Measurements from ENCODE around the gene DSCAML1. TPM values are rescaled to one million over a fixed set of nuclear protein-coding genes. Genes with fewer than 3 reads are reported as not detected.

DSCAML1 gene
- total RNA-seq, 6 experiments from 2014 or later: not detected

DNA sequence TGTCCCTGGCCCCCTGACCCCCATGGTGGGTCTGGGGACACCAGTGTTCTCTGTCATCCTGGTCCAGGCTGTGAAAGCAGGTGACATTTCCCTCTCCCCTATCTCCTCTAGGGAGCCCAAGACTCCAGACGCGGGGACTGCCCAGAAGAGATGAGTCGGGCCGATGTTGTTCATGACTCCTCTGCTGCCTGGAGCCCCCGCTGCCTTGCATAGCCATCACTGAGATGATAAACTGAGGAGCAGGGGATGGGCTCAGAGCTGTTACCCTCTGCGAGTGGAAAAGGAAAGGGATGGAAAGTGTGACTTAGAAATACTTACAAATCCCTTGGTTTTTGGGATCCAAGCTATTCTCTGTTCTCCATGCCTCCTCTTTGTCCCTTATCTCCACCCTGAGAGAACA, 209.6 kb downstream of the DSCAML1 start:
- no peak for DNase-seq
- TF ChIP-seq, protein P1, sequence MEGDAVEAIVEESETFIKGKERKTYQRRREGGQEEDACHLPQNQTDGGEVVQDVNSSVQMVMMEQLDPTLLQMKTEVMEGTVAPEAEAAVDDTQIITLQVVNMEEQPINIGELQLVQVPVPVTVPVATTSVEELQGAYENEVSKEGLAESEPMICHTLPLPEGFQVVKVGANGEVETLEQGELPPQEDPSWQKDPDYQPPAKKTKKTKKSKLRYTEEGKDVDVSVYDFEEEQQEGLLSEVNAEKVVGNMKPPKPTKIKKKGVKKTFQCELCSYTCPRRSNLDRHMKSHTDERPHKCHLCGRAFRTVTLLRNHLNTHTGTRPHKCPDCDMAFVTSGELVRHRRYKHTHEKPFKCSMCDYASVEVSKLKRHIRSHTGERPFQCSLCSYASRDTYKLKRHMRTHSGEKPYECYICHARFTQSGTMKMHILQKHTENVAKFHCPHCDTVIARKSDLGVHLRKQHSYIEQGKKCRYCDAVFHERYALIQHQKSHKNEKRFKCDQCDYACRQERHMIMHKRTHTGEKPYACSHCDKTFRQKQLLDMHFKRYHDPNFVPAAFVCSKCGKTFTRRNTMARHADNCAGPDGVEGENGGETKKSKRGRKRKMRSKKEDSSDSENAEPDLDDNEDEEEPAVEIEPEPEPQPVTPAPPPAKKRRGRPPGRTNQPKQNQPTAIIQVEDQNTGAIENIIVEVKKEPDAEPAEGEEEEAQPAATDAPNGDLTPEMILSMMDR (IDR thresholded peaks at IDR 0.05): no peak
- Mint-ChIP-seq H3K9me3 (no peaks in the 10 kb centered on the region), H3K36me3 (ENCODE audit: low read depth) (no peaks in the 10 kb centered on the region), H3K27me3 (ENCODE audit: insufficient read depth) (peaks cover 37% of the 10 kb centered on the region), H3K27ac (no peak overlapping the region), H3K4me3 (no peak overlapping the region), H3K4me1 (ENCODE audit: low read depth) (peaks cover 12% of the 10 kb centered on the region)

DNA sequence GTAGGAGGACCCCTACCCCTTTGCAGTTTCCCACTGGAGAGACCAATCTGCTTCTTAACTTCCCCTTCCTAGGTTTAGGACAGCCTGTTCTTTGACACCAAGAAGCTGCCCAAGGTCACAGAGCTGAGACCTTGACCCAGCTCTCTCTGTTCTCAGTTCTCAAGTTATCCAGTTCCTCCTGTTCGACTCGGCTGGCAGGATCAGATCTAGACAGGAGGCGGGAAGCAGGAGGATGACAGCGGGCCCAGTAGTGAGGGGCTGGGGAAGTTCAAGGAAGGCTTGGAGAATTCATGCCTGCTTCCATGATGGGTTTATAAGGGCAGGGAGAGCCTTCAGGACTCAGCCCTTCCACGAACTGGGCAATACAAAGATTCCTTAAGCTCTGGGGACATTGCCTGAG, 210.6 kb downstream of the DSCAML1 start:
- H3K4me3 Mint-ChIP-seq: no peak overlapping the region
- DNase-seq: no peak
- peaks cover 12% of the 10 kb centered on the region for H3K4me1 Mint-ChIP-seq (ENCODE audit: low read depth)
- TF ChIP-seq, protein P1 (IDR thresholded peaks at IDR 0.05): no peak
- no peaks in the 10 kb centered on the region for H3K9me3 Mint-ChIP-seq
- no peak overlapping the region for H3K27ac Mint-ChIP-seq
- H3K36me3 Mint-ChIP-seq (ENCODE audit: low read depth): no peaks in the 10 kb centered on the region
- peaks cover 37% of the 10 kb centered on the region for H3K27me3 Mint-ChIP-seq (ENCODE audit: insufficient read depth)

DNA sequence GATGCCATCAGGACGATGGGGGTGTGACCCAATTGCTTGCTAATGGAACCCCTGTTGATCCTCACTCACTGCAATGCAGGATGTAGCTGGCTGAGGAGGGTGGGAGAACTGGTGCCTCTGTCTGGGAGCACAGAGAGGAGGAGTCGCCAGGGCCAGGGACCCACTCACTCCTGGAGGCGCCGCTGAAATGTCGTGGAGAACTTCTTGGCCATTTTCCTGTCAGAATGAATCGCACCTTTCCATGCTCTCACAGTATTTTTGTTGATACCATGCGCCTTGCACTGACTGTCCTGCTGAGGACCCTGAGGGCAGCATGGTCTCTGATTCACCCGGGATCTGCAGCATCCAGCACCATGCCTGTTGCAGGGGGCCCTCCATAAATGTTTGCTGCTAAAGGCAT, 211.4 kb downstream of the DSCAML1 start:
- TF ChIP-seq, protein P1 (IDR thresholded peaks at IDR 0.05): no peak
- Mint-ChIP-seq H3K4me3 (no peak overlapping the region), H3K36me3 (ENCODE audit: low read depth) (no peaks in the 10 kb centered on the region), H3K27me3 (ENCODE audit: insufficient read depth) (peaks cover 40% of the 10 kb centered on the region), H3K4me1 (ENCODE audit: low read depth) (peaks cover 12% of the 10 kb centered on the region), H3K27ac (no peak overlapping the region), H3K9me3 (no peaks in the 10 kb centered on the region)
- no peak for DNase-seq

DNA sequence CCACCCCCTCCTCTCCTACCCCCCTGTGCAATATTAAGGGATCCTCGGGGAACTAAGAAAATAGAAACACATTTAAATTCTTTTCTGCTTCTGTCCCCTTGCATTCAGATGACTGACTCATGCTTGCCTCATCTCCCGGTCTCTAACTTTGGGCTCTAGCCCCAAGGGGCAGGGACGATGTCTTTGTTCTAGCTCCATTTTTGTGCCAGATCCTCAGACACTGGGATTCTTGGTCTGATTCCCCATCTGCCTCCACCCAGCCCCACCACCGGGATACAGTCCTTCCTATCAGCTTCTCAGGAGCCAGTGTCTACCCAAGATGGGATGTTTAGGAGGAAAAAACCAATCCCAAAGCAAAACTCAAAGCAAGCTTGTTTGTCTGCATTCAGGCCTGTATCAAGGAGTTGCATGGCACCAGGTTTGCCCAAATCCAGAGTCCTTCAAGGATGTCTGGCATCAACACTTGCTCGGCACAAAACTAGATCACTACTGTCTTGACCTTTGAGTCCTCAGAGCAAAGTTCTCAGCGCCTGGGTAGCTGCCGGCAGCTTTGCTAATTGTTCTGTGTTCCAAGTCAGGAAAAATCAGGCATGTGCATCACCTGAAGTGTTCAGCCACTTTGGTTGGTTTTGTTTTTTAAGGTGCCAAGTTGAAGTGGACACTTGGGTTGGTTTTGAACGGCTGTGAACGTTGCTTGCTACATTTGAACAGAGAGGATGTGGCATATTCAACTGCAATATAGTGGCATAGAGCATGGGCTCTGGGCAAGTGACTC, 212.8 kb downstream of the DSCAML1 start:
- peaks cover 12% of the 10 kb centered on the region for H3K4me1 Mint-ChIP-seq (ENCODE audit: low read depth)
- TF ChIP-seq, protein P1 (IDR thresholded peaks at IDR 0.05): no peak
- no peaks in the 10 kb centered on the region for H3K9me3 Mint-ChIP-seq
- no peak overlapping the region for H3K27ac Mint-ChIP-seq
- no peak overlapping the region for H3K4me3 Mint-ChIP-seq
- H3K36me3 Mint-ChIP-seq (ENCODE audit: low read depth): no peaks in the 10 kb centered on the region
- H3K27me3 Mint-ChIP-seq (ENCODE audit: insufficient read depth): peaks cover 41% of the 10 kb centered on the region
- DNase-seq: peak; percentile 2

DNA sequence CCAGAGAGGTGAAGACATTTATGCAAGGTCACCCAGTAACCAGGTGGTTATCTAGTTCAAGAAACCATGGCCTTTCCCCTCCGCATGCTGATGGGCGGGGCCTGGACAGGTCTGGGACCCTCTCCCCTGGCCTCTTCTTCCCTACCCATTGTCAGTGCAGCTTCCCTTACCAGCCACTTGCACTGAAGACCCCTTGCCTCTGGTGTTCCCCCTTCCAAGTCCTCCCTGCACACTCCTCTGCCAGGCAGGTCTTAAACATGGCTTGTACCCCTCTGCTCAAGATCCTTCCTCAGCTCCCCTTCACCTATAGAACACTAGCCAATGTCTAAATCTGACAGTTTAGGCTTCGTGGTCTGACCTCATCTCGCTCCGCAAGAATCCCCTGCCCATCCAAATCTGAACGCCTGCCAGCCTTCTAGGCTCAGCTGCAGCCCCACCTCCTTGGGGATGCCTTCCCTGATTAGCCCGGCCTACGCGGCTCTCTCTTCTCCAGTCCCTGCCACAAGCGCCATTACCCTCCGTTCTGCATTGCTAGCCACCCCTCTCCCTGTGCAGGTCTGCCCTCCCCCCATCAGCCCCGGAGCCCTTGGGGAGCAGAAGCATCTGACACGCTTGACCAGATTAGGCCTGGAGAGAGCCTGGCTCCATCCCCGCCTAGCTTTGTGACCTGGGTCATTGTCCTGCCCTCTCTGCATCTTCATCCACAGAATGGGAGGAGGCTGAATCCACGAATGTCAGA, 213.8 kb downstream of the DSCAML1 start:
- peaks cover 39% of the 10 kb centered on the region for H3K27me3 Mint-ChIP-seq (ENCODE audit: insufficient read depth)
- no peaks in the 10 kb centered on the region for H3K9me3 Mint-ChIP-seq
- no peak for DNase-seq
- H3K4me1 Mint-ChIP-seq (ENCODE audit: low read depth): peaks cover 12% of the 10 kb centered on the region
- no peaks in the 10 kb centered on the region for H3K36me3 Mint-ChIP-seq (ENCODE audit: low read depth)
- TF ChIP-seq, protein P1 (IDR thresholded peaks at IDR 0.05): no peak
- H3K4me3 Mint-ChIP-seq: no peak overlapping the region
- no peak overlapping the region for H3K27ac Mint-ChIP-seq
